ENCODE data around the gene PEMT.

DNA sequence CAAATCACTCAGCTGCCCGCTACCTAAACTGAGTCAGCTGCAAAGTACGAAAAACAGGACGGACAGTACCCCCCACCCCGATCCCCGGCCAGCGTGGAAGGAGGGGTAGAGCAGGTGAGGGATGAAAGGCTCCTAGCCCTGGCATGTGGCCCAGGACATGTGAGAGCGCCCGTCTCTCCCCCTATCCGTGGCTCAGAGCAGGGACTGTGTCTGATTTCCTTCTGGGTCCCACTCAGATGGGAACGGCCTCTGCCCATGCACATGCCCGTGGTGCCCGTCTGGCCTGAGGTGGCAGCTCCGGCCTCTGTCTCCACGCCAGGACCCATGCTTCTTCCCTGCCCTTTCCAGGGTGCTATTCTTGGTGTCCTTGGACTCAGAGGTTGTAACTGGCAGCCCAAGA is 65.1 kb downstream of the PEMT start:
- TF ChIP-seq POLR2A (IDR thresholded peaks at IDR 0.05): no peak
- TF ChIP-seq, protein P1, sequence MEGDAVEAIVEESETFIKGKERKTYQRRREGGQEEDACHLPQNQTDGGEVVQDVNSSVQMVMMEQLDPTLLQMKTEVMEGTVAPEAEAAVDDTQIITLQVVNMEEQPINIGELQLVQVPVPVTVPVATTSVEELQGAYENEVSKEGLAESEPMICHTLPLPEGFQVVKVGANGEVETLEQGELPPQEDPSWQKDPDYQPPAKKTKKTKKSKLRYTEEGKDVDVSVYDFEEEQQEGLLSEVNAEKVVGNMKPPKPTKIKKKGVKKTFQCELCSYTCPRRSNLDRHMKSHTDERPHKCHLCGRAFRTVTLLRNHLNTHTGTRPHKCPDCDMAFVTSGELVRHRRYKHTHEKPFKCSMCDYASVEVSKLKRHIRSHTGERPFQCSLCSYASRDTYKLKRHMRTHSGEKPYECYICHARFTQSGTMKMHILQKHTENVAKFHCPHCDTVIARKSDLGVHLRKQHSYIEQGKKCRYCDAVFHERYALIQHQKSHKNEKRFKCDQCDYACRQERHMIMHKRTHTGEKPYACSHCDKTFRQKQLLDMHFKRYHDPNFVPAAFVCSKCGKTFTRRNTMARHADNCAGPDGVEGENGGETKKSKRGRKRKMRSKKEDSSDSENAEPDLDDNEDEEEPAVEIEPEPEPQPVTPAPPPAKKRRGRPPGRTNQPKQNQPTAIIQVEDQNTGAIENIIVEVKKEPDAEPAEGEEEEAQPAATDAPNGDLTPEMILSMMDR (IDR thresholded peaks at IDR 0.05): no peak
